Body of pancreas (tissue), 4 donors: ENCODE results near the gene TEPSIN. TPM values are rescaled to one million over a fixed set of nuclear protein-coding genes. Genes with fewer than 3 reads are reported as not detected.
A peak's percentile ranks its signal among the peaks of the same experiment; 100 is the strongest.

ENCODE experiments used
- ATAC-seq: fragments of 150-250 bp; one replicate; pipeline ENCODE4 v1.9.1; 2016
- DNase-seq, 4 donors: peaks; one replicate each; pipeline ENCODE4 v3.0.0-alpha.2; 2019
- H3K27ac ChIP-seq, 4 donors: fragments of 200-600 bp; sonication (generic); 1 replicate in 3 of 4; 2 replicates in 1 of 4; pipeline versions ENCODE4 v1.5.1 to v1.6.1; 2016 to 2019; ENCODE audit warnings: mild to moderate bottlenecking in 1 of 4, mixed read lengths in 1 of 4, moderate library complexity in 1 of 4
- H3K27me3 ChIP-seq, 2 donors: fragments of 200-600 bp; sonication (generic); one replicate each; pipeline ENCODE4 v1.6.0; 2016; ENCODE audit warnings: mild to moderate bottlenecking in 1 of 2
- H3K36me3 ChIP-seq, 2 donors: fragments of 200-600 bp; sonication (generic); replicated peaks in 1 of 2; 2 replicates each; pipeline ENCODE4 v1.5.1; 2016; ENCODE audit warnings: low read depth in 2 of 2; ENCODE audit not compliant: insufficient read depth in 1 of 2
- H3K4me1 ChIP-seq: fragments of 200-600 bp; sonication (generic); one replicate; pipeline ENCODE4 v1.6.0; 2016
- H3K4me3 ChIP-seq, 2 donors: fragments of 200-600 bp; sonication (generic); 1 replicate in 1 of 2; 2 replicates in 1 of 2; pipeline ENCODE4 v1.5.1; 2016 to 2019
- H3K9me3 ChIP-seq, 3 donors: fragments of 200-600 bp; sonication (generic); 1 replicate in 2 of 3; 2 replicates in 1 of 3; pipeline ENCODE4 v1.5.1; 2016
- CTCF ChIP-seq, 7 experiments: fragments of 450-650 bp in 4 of 7; fragments of 200-600 bp in 3 of 7; sonication (generic) in 3 of 7; IDR thresholded peaks; one replicate each; pipeline ENCODE4 v1.5.1; 2016 to 2019; ENCODE audit warnings: antibody characterized with exemption in 7 of 7
- POLR2A ChIP-seq, 3 donors: fragments of 450-650 bp; IDR thresholded peaks; one replicate each; pipeline ENCODE4 v1.6.1; 2016; ENCODE audit warnings: antibody characterized with exemption in 3 of 3, mild to moderate bottlenecking in 2 of 3
- WGBS, 2 donors: methylation state at CpG; one replicate each; pipeline ENCODE4 v1.1.5; 2017; 5-methylcytosine and 5-hydroxymethylcytosine counted together
- intact Hi-C: fragments of 100-400 bp; cut with DNase I; formaldehyde crosslinking; loops from one replicate; pipeline ENCODE4 v1.15.1; 2023
- total RNA-seq, 2 donors: library from RNA; depleted of rRNA; stranded (reverse); fragments of >200 nt; gene quantifications; one replicate each; pipeline ENCODE4 v1.1.0, GENCODE V29; 2016

TEPSIN gene
- total RNA-seq, 2 donors from 2014 or later: 31.9 to 102 TPM

- peaks cover 14% of the 10 kb centered on the region for H3K4me1 ChIP-seq
- H3K9me3 ChIP-seq: no peaks in the 10 kb centered on the region
- intact Hi-C loops: loop anchor here (10.0 kb wide), 1 partner anchor 199 kb away; no protein-coding TSS in a partner anchor
- 70 to 88% methylated on average over 7 to 12 of the region's 12 CpGs for WGBS, 2 donors
- DNase-seq (no peak), ATAC-seq (peak; percentile 4)
- peak overlapping the region in 3 of 4 donors; percentile 4 to 63 (median 54) for H3K27ac ChIP-seq
- peaks cover 8 to 10% of the 10 kb centered on the region in 2 donors for H3K36me3 ChIP-seq
- no peaks in the 10 kb centered on the region for H3K27me3 ChIP-seq
- no peak for TF ChIP-seq POLR2A (IDR thresholded peaks at IDR 0.05)
- no peak for TF ChIP-seq CTCF (IDR thresholded peaks at IDR 0.05)
- H3K4me3 ChIP-seq: no peak overlapping the region
These were observed 47.0 kb upstream of the TEPSIN start for GRCh38 chr17:81285894-81286293.

DNA sequence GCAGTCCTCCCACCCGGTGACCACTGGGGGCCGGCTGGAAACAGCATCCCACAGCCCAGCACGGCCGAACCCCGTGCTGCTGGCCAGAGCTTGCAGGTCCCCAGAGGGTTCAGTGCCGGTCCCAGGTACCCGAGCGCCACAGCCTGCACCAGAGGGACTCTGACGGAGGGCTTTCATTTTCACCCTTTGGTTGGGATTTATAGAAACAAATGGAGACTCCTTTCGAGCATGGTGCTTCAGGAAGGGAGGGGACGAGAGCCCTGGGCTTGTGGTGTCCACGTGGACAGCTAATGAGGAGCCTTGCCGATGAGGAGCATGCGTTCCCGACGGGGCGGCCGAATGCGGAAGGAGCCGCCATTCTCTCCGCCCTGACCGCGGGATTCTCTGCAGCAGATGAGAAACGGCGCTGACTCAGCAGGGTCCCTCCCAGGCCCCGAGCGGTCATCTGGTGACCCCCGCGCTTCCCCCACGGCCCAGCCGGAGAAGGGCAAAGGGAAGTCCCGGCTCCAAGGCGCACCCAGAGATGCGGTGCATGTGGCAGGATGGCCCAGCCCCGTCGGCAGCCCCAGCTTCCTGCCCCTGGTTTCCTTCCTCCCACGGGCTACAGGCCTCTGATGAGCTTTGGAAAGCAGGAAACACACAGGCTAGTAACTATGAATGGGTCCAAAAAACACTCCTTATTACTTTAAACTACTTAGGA, 46.5 kb upstream of the TEPSIN start:
- Histone ChIP-seq H3K36me3 (peaks cover 8 to 10% of the 10 kb centered on the region in 2 donors), H3K9me3 (no peaks in the 10 kb centered on the region), H3K27ac (peak overlapping the region in 3 of 4 donors; percentile 4 to 63 (median 54)), H3K27me3 (no peaks in the 10 kb centered on the region), H3K4me3 (no peak overlapping the region), H3K4me1 (peaks cover 13% of the 10 kb centered on the region)
- ATAC-seq: peak; percentile 30
- DNase-seq: peak in 3 of 4 donors; percentile 40 to 81 (median 44)
- WGBS, 2 donors: 56 to 72% methylated on average over 10 to 37 of the region's 37 CpGs
- intact Hi-C loops: loop anchor here (10.0 kb wide), 1 partner anchor 199 kb away; no protein-coding TSS in a partner anchor
- TF ChIP-seq POLR2A (IDR thresholded peaks at IDR 0.05): peak in 1 of 3 donors; percentile 11
- TF ChIP-seq CTCF (IDR thresholded peaks at IDR 0.05): no peak

DNA sequence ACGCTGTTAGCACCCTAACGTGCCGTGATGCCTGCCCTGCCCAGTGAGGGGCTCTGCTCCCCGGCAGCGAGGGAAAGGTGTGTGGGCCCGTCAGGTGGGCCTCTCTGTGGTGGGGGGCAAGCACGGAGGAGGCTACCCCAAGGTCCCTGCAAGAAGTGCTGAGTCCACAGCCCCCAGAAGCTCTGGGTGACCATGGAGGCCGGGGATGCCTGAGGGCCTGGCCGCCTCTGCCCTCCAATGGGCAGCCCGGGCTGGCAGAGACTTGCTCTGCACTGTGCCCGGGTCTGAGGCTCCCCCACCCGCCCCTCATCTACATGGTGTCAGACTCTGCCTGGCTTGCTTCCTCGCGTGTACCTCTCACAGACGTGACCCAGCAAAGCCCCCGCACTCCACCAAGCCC, 44.0 kb upstream of the TEPSIN start:
- intact Hi-C loops: loop anchor here (10.0 kb wide), 1 partner anchor 202 kb away; no protein-coding TSS in a partner anchor
- DNase-seq (no peak), ATAC-seq (no peak)
- no peak overlapping the region for H3K27ac ChIP-seq
- no peaks in the 10 kb centered on the region for H3K9me3 ChIP-seq
- no peak overlapping the region for H3K4me3 ChIP-seq
- H3K27me3 ChIP-seq: no peaks in the 10 kb centered on the region
- 88 to 93% methylated on average over 10 to 16 of the region's 16 CpGs for WGBS, 2 donors
- peaks cover 0 to 20% of the 10 kb centered on the region in 2 donors for H3K36me3 ChIP-seq
- H3K4me1 ChIP-seq: peaks cover 13% of the 10 kb centered on the region
- TF ChIP-seq CTCF (IDR thresholded peaks at IDR 0.05) (no peak), POLR2A (IDR thresholded peaks at IDR 0.05) (no peak)

- no peak overlapping the region for H3K27ac ChIP-seq
- ATAC-seq: no peak
- peaks cover 0 to 22% of the 10 kb centered on the region in 2 donors for H3K36me3 ChIP-seq
- peaks cover 13% of the 10 kb centered on the region for H3K4me1 ChIP-seq
- DNase-seq: no peak
- intact Hi-C loops: loop anchor here (10.0 kb wide), 1 partner anchor 203 kb away; no protein-coding TSS in a partner anchor
- H3K27me3 ChIP-seq: no peaks in the 10 kb centered on the region
- 95 to 96% methylated on average over 8 to 30 of the region's 33 CpGs for WGBS, 2 donors
- H3K9me3 ChIP-seq: no peaks in the 10 kb centered on the region
- TF ChIP-seq POLR2A (IDR thresholded peaks at IDR 0.05) (no peak), CTCF (IDR thresholded peaks at IDR 0.05) (no peak)
- no peak overlapping the region for H3K4me3 ChIP-seq
These were observed 43.3 kb upstream of the TEPSIN start for GRCh38 chr17:81282141-81282540.
